Activated CD4-positive, alpha-beta T cell treated with anti-CD3 and anti-CD28 coated beads, Interleukin-2, amount 10 ng/mL, durations not matched to agents 7 days and 5 days (primary cell): Measurements from ENCODE around the gene ZNF221. TPM values are rescaled to one million over a fixed set of nuclear protein-coding genes. Genes with fewer than 3 reads are reported as not detected.

Experiments used
- CTCF ChIA-PET: fragments of 350-600 bp; sonication (Branson Sonifier 250); formaldehyde crosslinking; loops from one replicate; lab custom pipeline; 2021; ENCODE audit warnings: antibody characterized with exemption; lab: Charles Lee
- POLR2A ChIA-PET: fragments of 350-600 bp; sonication (Branson Sonifier 250); formaldehyde crosslinking; loops from one replicate; lab custom pipeline; 2021; ENCODE audit warnings: antibody characterized with exemption; lab: Charles Lee
- DNase-seq: peaks from one replicate; pipeline ENCODE4 v3.0.0-alpha.2; 2020
- H3K27ac Mint-ChIP-seq: one replicate; pipeline ENCODE4 v1.8.0; 2021; ENCODE audit warnings: mild to moderate bottlenecking, moderate library complexity, mixed read lengths
- H3K27me3 Mint-ChIP-seq: one replicate; pipeline ENCODE4 v1.8.0; 2021; ENCODE audit warnings: mixed read lengths
- H3K36me3 Mint-ChIP-seq: one replicate; pipeline ENCODE4 v1.8.0; 2021; ENCODE audit warnings: low read depth, mixed read lengths
- H3K4me1 Mint-ChIP-seq: one replicate; pipeline ENCODE4 v1.8.0; 2021; ENCODE audit warnings: mixed read lengths
- H3K4me3 Mint-ChIP-seq: one replicate; pipeline ENCODE4 v1.8.0; 2021; ENCODE audit warnings: mild to moderate bottlenecking, moderate library complexity, mixed read lengths
- H3K9me3 Mint-ChIP-seq: one replicate; pipeline ENCODE4 v1.8.0; 2021; ENCODE audit warnings: mixed read lengths
- total RNA-seq, 2 experiments: library from RNA; stranded (reverse); gene quantifications; one replicate each; pipeline ENCODE4 v1.2.3, GENCODE V29; 2021

Gene ZNF221
- total RNA-seq: 1 to 10 TPM in 1 of 2 experiments, under 1 TPM in 1; 0.99 to 1.0 TPM

GRCh38 chr19:43950834-43951645, at the start of gene ZNF221:
Gene ZNF221, plus strand, starts transcription at chr19:43951228. Its CDS starts 11,499 bp downstream, at chr19:43962727.
- peak; percentile 67 for DNase-seq
- peak within 1 kb of the TSS; percentile 92 for H3K4me3 Mint-ChIP-seq
- H3K9me3 Mint-ChIP-seq: peaks cover 38% of the 10 kb centered on the region
- H3K4me1 Mint-ChIP-seq: peaks cover 10% of the 10 kb centered on the region
- peaks cover 9% of the 10 kb centered on the region for H3K36me3 Mint-ChIP-seq
- ChIA-PET CTCF (interaction anchor here (1.2 to 1.3 kb wide), 2 partner anchors 16 to 26 kb away, joined by 3 to 5 read pairs; partner anchors contain the start of gene ZNF45), POLR2A (interaction anchor here (0.9 kb wide), 1 partner anchor 53 kb away, joined by 3 read pairs; no protein-coding TSS in a partner anchor)
- peaks cover 7% of the 10 kb centered on the region for H3K27me3 Mint-ChIP-seq
- H3K27ac Mint-ChIP-seq: peak within 1 kb of the TSS; percentile 80

- Mint-ChIP-seq H3K4me3 (peak overlapping the region; percentile 77), H3K4me1 (peaks cover 18% of the 10 kb centered on the region), H3K9me3 (peaks cover 60% of the 10 kb centered on the region), H3K36me3 (peaks cover 33% of the 10 kb centered on the region), H3K27ac (peak overlapping the region; percentile 33), H3K27me3 (no peaks in the 10 kb centered on the region)
- peak; percentile 65 for DNase-seq
- CTCF ChIA-PET: interaction anchor here (0.5 to 2.7 kb wide), 4 partner anchors 12 to 230 kb away, joined by 3 to 6 read pairs (median 3); no protein-coding TSS in a partner anchor
- POLR2A ChIA-PET: no interaction called here
Observed at GRCh38 chr19:43901395-43902390, 49.3 kb upstream of the ZNF221 start.

DNA sequence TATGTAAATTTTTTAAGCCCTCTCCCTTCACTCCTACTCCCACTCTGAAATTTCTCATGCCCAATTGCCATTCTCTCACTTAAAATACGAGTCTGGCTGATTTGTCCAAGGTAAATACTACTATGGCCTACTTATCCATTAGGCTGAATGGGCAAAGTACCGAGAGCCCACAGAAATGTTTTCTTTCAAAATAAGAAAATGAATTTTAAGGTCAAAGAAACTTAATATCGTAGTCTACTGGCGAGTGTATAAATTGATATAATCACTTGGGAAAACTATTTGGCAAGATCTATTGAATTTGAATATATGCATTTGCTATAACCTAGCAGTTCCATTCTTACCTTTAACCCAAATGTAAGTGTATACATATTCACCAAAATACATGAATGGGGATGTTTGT, 48.6 kb upstream of the ZNF221 start:
- Mint-ChIP-seq H3K27me3 (no peaks in the 10 kb centered on the region), H3K27ac (no peak overlapping the region), H3K9me3 (peaks cover 67% of the 10 kb centered on the region), H3K4me1 (peaks cover 18% of the 10 kb centered on the region), H3K4me3 (peak overlapping the region; percentile 77), H3K36me3 (peaks cover 33% of the 10 kb centered on the region)
- ChIA-PET POLR2A (no interaction called here), CTCF (interaction anchor here (2.7 kb wide), 1 partner anchor 14 kb away, joined by 6 read pairs; no protein-coding TSS in a partner anchor)
- no peak for DNase-seq

DNA sequence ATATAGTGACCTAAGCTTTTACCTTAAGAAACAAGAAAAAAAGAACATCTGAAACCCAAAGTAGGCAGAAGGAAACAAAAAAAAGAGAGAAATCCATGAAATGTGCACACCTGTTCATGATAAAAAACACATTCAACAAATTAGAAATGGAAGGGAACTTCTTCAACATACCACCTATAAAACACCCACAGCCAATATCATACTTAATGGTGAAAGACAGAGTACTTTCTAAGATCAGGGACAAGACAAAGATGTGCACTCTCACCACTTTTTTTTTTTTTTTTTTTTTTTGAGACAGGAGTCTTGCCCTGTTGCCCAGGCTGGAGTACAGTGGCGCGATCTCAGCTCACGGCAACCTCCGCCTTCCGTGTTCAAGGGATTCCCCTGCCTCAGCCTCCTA, 45.1 kb upstream of the ZNF221 start:
- no peaks in the 10 kb centered on the region for H3K27me3 Mint-ChIP-seq
- POLR2A ChIA-PET: no interaction called here
- H3K4me3 Mint-ChIP-seq: no peak overlapping the region
- CTCF ChIA-PET: no interaction called here
- H3K36me3 Mint-ChIP-seq: peaks cover 20% of the 10 kb centered on the region
- no peak for DNase-seq
- H3K27ac Mint-ChIP-seq: no peak overlapping the region
- H3K4me1 Mint-ChIP-seq: peaks cover 17% of the 10 kb centered on the region
- peaks cover 75% of the 10 kb centered on the region for H3K9me3 Mint-ChIP-seq

- Mint-ChIP-seq H3K4me3 (no peak overlapping the region), H3K27ac (no peak overlapping the region), H3K36me3 (peaks cover 11% of the 10 kb centered on the region), H3K9me3 (peaks cover 74% of the 10 kb centered on the region), H3K27me3 (no peaks in the 10 kb centered on the region), H3K4me1 (peaks cover 8% of the 10 kb centered on the region)
- DNase-seq: no peak
- POLR2A ChIA-PET: no interaction called here
- CTCF ChIA-PET: no interaction called here
Observed at GRCh38 chr19:43906774-43907173, 44.3 kb upstream of the ZNF221 start.

- Mint-ChIP-seq H3K4me3 (no peak overlapping the region), H3K36me3 (peaks cover 16% of the 10 kb centered on the region), H3K27me3 (no peaks in the 10 kb centered on the region), H3K9me3 (peaks cover 75% of the 10 kb centered on the region), H3K4me1 (no peaks in the 10 kb centered on the region), H3K27ac (no peak overlapping the region)
- CTCF ChIA-PET: no interaction called here
- DNase-seq: no peak
- POLR2A ChIA-PET: no interaction called here
Observed at GRCh38 chr19:43908659-43909058, 42.4 kb upstream of the ZNF221 start.

DNA sequence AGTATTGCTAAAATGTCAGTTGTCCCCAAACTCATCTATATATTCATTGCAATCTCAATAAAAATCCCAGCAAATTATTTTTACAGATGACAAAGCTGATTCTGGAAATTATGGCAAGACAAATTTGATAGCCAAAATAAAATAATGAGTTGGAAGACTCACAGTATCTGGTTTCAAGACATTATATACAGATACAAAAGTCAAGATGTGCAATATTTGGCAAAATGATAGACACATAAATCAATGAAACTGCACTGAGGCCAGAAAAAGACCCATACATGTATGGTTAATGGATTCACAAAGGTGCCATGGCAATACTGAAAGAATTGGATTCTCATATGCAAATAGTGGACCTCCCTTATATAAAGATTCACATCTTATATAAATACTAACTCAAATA, 40.1 kb upstream of the ZNF221 start:
- Mint-ChIP-seq H3K27me3 (no peaks in the 10 kb centered on the region), H3K36me3 (peaks cover 37% of the 10 kb centered on the region), H3K4me1 (no peaks in the 10 kb centered on the region), H3K27ac (no peak overlapping the region), H3K9me3 (peaks cover 80% of the 10 kb centered on the region), H3K4me3 (no peak overlapping the region)
- CTCF ChIA-PET: no interaction called here
- no peak for DNase-seq
- POLR2A ChIA-PET: no interaction called here

DNA sequence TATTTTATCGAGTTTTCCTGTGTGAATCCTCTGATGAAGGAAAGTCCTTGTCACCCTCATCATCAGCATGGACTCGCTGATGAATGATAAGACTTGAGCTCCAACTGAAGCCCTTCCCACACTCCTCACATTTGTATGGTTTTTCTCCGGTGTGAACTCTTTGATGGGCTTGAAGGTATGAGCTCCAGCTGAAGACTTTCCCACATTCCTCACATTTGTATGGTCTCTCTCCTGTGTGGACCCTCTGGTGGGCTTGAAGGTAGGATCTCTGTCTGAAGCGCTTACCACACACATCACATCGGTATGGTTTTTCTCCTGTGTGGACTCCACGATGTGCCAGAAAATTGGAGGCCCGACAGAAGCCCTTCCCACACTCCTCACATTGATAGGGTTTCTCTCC, 37.6 kb upstream of the ZNF221 start:
- H3K27ac Mint-ChIP-seq: no peak overlapping the region
- peaks cover 60% of the 10 kb centered on the region for H3K36me3 Mint-ChIP-seq
- peaks cover 72% of the 10 kb centered on the region for H3K9me3 Mint-ChIP-seq
- POLR2A ChIA-PET: no interaction called here
- no peak overlapping the region for H3K4me3 Mint-ChIP-seq
- H3K27me3 Mint-ChIP-seq: no peaks in the 10 kb centered on the region
- no peaks in the 10 kb centered on the region for H3K4me1 Mint-ChIP-seq
- CTCF ChIA-PET: interaction anchor here (0.6 to 0.8 kb wide), 2 partner anchors 12 to 222 kb away, joined by 3 read pairs; no protein-coding TSS in a partner anchor
- DNase-seq: no peak

DNA sequence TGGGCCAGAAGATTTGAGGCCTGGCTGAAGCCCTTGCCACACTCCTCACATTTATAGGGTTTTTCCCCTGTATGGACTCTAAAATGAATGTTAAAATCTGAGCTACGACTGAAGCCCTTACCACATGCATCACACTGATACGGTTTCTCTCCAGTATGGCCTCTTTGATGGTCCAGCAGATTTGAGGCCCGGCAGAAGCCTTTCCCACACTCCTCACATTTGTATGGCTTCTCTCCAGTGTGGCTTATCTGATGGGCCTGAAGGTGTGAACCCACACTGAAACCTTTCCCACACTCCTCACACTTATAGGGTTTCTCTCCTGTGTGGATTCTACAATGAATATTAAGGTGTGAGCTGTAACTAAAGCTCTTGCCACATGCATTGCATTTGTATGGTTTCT, 37.0 kb upstream of the ZNF221 start:
- Mint-ChIP-seq H3K4me1 (no peaks in the 10 kb centered on the region), H3K27ac (no peak overlapping the region), H3K36me3 (peaks cover 67% of the 10 kb centered on the region), H3K4me3 (no peak overlapping the region), H3K9me3 (peaks cover 71% of the 10 kb centered on the region), H3K27me3 (no peaks in the 10 kb centered on the region)
- DNase-seq: no peak
- CTCF ChIA-PET: interaction anchor here (0.6 to 0.8 kb wide), 3 partner anchors 10 to 222 kb away, joined by 3 read pairs; no protein-coding TSS in a partner anchor
- POLR2A ChIA-PET: no interaction called here

GRCh38 chr19:43923875-43924274, 27.2 kb upstream of the ZNF221 start:
- H3K4me1 Mint-ChIP-seq: no peaks in the 10 kb centered on the region
- peaks cover 92% of the 10 kb centered on the region for H3K36me3 Mint-ChIP-seq
- peaks cover 37% of the 10 kb centered on the region for H3K9me3 Mint-ChIP-seq
- CTCF ChIA-PET: interaction anchor here (0.6 to 1.1 kb wide), 3 partner anchors 10 to 1002 kb away, joined by 3 to 4 read pairs (median 4); no protein-coding TSS in a partner anchor
- H3K27me3 Mint-ChIP-seq: no peaks in the 10 kb centered on the region
- POLR2A ChIA-PET: no interaction called here
- DNase-seq: no peak
- H3K27ac Mint-ChIP-seq: no peak overlapping the region
- H3K4me3 Mint-ChIP-seq: no peak overlapping the region

DNA sequence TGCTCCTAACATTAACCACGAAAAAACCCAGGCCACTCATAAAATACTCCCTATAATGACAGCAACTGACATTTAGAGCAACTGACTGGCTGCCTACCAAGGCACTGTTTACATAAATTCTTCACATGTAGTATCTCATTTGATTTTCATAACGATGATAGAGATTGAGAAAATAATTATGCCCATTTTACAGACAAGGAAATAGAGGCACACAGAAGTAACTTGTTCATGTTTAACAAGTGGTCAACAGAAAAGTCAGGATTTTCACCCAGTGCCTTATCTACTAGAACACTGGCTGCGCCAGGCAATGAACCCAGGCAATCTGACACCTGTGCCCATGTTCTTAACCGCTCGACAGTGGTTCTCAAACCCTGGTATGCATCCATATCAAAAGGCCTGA, 22.2 kb upstream of the ZNF221 start:
- no peak overlapping the region for H3K27ac Mint-ChIP-seq
- POLR2A ChIA-PET: no interaction called here
- peaks cover 6% of the 10 kb centered on the region for H3K4me1 Mint-ChIP-seq
- H3K36me3 Mint-ChIP-seq: peaks cover 94% of the 10 kb centered on the region
- DNase-seq: no peak
- no peak overlapping the region for H3K4me3 Mint-ChIP-seq
- H3K27me3 Mint-ChIP-seq: no peaks in the 10 kb centered on the region
- peaks cover 31% of the 10 kb centered on the region for H3K9me3 Mint-ChIP-seq
- CTCF ChIA-PET: no interaction called here
